ENCODE data around the gene LCE7A. TPM values are rescaled to one million over a fixed set of nuclear protein-coding genes. Genes with fewer than 3 reads are reported as not detected.

Gene LCE7A
- total RNA-seq, 1 donor from 2014 or later, result not detected

GRCh38 chr1:152899027-152899426, 39.2 kb downstream of the LCE7A start:
- H3K27ac Mint-ChIP-seq (ENCODE audit: unreplicated experiment), result no peak overlapping the region
- H3K4me3 Mint-ChIP-seq, result no peak overlapping the region
- TF ChIP-seq CTCF (conservative IDR thresholded peaks at IDR 0.05), result no peak
- no peaks in the 10 kb centered on the region for H3K4me1 Mint-ChIP-seq
- no peaks in the 10 kb centered on the region for H3K36me3 Mint-ChIP-seq (ENCODE audit: low read depth)
- no peaks in the 10 kb centered on the region for H3K27me3 Mint-ChIP-seq (ENCODE audit: low read depth)
- DNase-seq (ENCODE audit: low read depth, low spot score), result no peak
- H3K9me3 Mint-ChIP-seq, result peaks cover 6% of the 10 kb centered on the region

GRCh38 chr1:152899883-152900282, 40.1 kb downstream of the LCE7A start:
- no peaks in the 10 kb centered on the region for H3K36me3 Mint-ChIP-seq (ENCODE audit: low read depth)
- H3K27me3 Mint-ChIP-seq (ENCODE audit: low read depth), result no peaks in the 10 kb centered on the region
- H3K27ac Mint-ChIP-seq (ENCODE audit: unreplicated experiment), result no peak overlapping the region
- no peak for DNase-seq (ENCODE audit: low read depth, low spot score)
- peaks cover 6% of the 10 kb centered on the region for H3K9me3 Mint-ChIP-seq
- no peaks in the 10 kb centered on the region for H3K4me1 Mint-ChIP-seq
- H3K4me3 Mint-ChIP-seq, result no peak overlapping the region
- no peak for TF ChIP-seq CTCF (conservative IDR thresholded peaks at IDR 0.05)

- no peak overlapping the region for H3K4me3 Mint-ChIP-seq
- H3K9me3 Mint-ChIP-seq, result peaks cover 12% of the 10 kb centered on the region
- no peak for DNase-seq (ENCODE audit: low read depth, low spot score)
- no peak overlapping the region for H3K27ac Mint-ChIP-seq (ENCODE audit: unreplicated experiment)
- peaks cover 2% of the 10 kb centered on the region for H3K27me3 Mint-ChIP-seq (ENCODE audit: low read depth)
- H3K4me1 Mint-ChIP-seq, result no peaks in the 10 kb centered on the region
- H3K36me3 Mint-ChIP-seq (ENCODE audit: low read depth), result no peaks in the 10 kb centered on the region
- no peak for TF ChIP-seq CTCF (conservative IDR thresholded peaks at IDR 0.05)
Measured at GRCh38 chr1:152901631-152902030, 41.8 kb downstream of the LCE7A start.

GRCh38 chr1:152902636-152903035, 42.8 kb downstream of the LCE7A start:
- DNase-seq (ENCODE audit: low read depth, low spot score), result no peak
- Mint-ChIP-seq H3K4me3 (no peak overlapping the region), H3K4me1 (no peaks in the 10 kb centered on the region), H3K27ac (ENCODE audit: unreplicated experiment) (no peak overlapping the region), H3K27me3 (ENCODE audit: low read depth) (peaks cover 2% of the 10 kb centered on the region), H3K36me3 (ENCODE audit: low read depth) (no peaks in the 10 kb centered on the region), H3K9me3 (peaks cover 9% of the 10 kb centered on the region)
- TF ChIP-seq CTCF (conservative IDR thresholded peaks at IDR 0.05), result no peak

GRCh38 chr1:152904688-152905440, 45.1 kb downstream of the LCE7A start:
- Mint-ChIP-seq H3K27me3 (ENCODE audit: low read depth) (peaks cover 2% of the 10 kb centered on the region), H3K9me3 (peaks cover 11% of the 10 kb centered on the region), H3K4me1 (no peaks in the 10 kb centered on the region), H3K4me3 (no peak overlapping the region), H3K36me3 (ENCODE audit: low read depth) (no peaks in the 10 kb centered on the region), H3K27ac (ENCODE audit: unreplicated experiment) (no peak overlapping the region)
- no peak for TF ChIP-seq CTCF (conservative IDR thresholded peaks at IDR 0.05)
- no peak for DNase-seq (ENCODE audit: low read depth, low spot score)

Measured in neural crest cell (in vitro differentiated cells).